MCF 10A (cell line): Measurements from ENCODE around the gene LOXHD1. TPM values are rescaled to one million over a fixed set of nuclear protein-coding genes. Genes with fewer than 3 reads are reported as not detected.

ENCODE experiments used
- BruUV-seq: library from RNA; stranded (reverse); fragments of 400-500 nt; replicated peaks from 2 replicates; lab custom pipeline; 2021; lab: Mats Ljungman, UMichigan
- CTCF ChIA-PET: fragments of 300-600 bp; sonication (Branson Sonifier 250); formaldehyde crosslinking; extraction: SDS; loops from one replicate; lab custom pipeline; 2021; ENCODE audit warnings: antibody characterized with exemption, inconsistent platforms; lab: Yijun Ruan, JAX
- POLR2A ChIA-PET: fragments of 300-600, 350-650 bp; sonication (Branson Sonifier 250); formaldehyde crosslinking; extraction: SDS; loops from one replicate; lab custom pipeline; 2020; ENCODE audit warnings: antibody characterized with exemption, inconsistent platforms; lab: Yijun Ruan, JAX
- DNase-seq: peaks from one replicate; pipeline ENCODE4 v3.0.0-alpha.2; 2018; ENCODE audit not compliant: unreplicated experiment
- H3K27ac Mint-ChIP-seq: one replicate; pipeline ENCODE4 v1.8.0; 2022; ENCODE audit warnings: mild to moderate bottlenecking, low read depth, mixed read lengths; ENCODE audit not compliant: unreplicated experiment
- H3K27me3 Mint-ChIP-seq: one replicate; pipeline ENCODE4 v1.8.0; 2022; ENCODE audit warnings: mixed read lengths; ENCODE audit not compliant: insufficient read depth, unreplicated experiment
- H3K36me3 Mint-ChIP-seq: one replicate; pipeline ENCODE4 v1.8.0; 2022; ENCODE audit warnings: mild to moderate bottlenecking, moderate library complexity, mixed read lengths; ENCODE audit not compliant: insufficient read depth, unreplicated experiment
- H3K4me1 Mint-ChIP-seq: one replicate; pipeline ENCODE4 v1.8.0; 2022; ENCODE audit warnings: mixed read lengths; ENCODE audit not compliant: insufficient read depth, unreplicated experiment
- H3K4me3 Mint-ChIP-seq: one replicate; pipeline ENCODE4 v1.8.0; 2022; ENCODE audit warnings: mild to moderate bottlenecking, moderate library complexity, mixed read lengths; ENCODE audit not compliant: unreplicated experiment
- H3K9me3 Mint-ChIP-seq: one replicate; pipeline ENCODE4 v1.8.0; 2022; ENCODE audit warnings: mixed read lengths; ENCODE audit not compliant: unreplicated experiment
- intact Hi-C: fragments of 100-400 bp; cut with micrococcal nuclease; formaldehyde crosslinking; loops from 2 replicates; pipeline ENCODE4 v1.14.1; 2022
- total RNA-seq: library from RNA; stranded (reverse); gene quantifications from 2 replicates; pipeline ENCODE4 v1.2.3, GENCODE V29; 2022
- TF ChIP-seq, protein P1 (sequence below): fragments of 200-600 bp; IDR thresholded peaks from one replicate; pipeline ENCODE4 v1.8.0; 2022; ENCODE audit warnings: antibody characterized with exemption, mild to moderate bottlenecking; ENCODE audit not compliant: unreplicated experiment

The LOXHD1 gene
- total RNA-seq, 1 experiment from 2014 or later = not detected

- CTCF ChIA-PET = no interaction called here
- no peak overlapping the region for H3K4me3 Mint-ChIP-seq
These were observed 26.2 kb upstream of the LOXHD1 start for GRCh38 chr18:46683252-46683651.

GRCh38 chr18:46680784-46681695 is 24.0 kb upstream of the LOXHD1 start:
- no peak overlapping the region for H3K27ac Mint-ChIP-seq
- ChIA-PET POLR2A (no interaction called here), CTCF (interaction anchor here (0.6 to 2.0 kb wide), 4 partner anchors 23 to 400 kb away, joined by 3 to 7 read pairs (median 4); no protein-coding TSS in a partner anchor)
- H3K27me3 Mint-ChIP-seq = no peaks in the 10 kb centered on the region
- no peak overlapping the region for H3K4me3 Mint-ChIP-seq
- peaks cover 6% of the 10 kb centered on the region for H3K4me1 Mint-ChIP-seq
- intact Hi-C loops = no loop called here
- no TSS peak for BruUV-seq
- no peaks in the 10 kb centered on the region for H3K36me3 Mint-ChIP-seq
- H3K9me3 Mint-ChIP-seq = no peaks in the 10 kb centered on the region
- TF ChIP-seq, protein P1, sequence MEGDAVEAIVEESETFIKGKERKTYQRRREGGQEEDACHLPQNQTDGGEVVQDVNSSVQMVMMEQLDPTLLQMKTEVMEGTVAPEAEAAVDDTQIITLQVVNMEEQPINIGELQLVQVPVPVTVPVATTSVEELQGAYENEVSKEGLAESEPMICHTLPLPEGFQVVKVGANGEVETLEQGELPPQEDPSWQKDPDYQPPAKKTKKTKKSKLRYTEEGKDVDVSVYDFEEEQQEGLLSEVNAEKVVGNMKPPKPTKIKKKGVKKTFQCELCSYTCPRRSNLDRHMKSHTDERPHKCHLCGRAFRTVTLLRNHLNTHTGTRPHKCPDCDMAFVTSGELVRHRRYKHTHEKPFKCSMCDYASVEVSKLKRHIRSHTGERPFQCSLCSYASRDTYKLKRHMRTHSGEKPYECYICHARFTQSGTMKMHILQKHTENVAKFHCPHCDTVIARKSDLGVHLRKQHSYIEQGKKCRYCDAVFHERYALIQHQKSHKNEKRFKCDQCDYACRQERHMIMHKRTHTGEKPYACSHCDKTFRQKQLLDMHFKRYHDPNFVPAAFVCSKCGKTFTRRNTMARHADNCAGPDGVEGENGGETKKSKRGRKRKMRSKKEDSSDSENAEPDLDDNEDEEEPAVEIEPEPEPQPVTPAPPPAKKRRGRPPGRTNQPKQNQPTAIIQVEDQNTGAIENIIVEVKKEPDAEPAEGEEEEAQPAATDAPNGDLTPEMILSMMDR = no peak
- no peak for DNase-seq

More at GRCh38 chr18:46683252-46683651, 26.2 kb upstream of the LOXHD1 start:
- no peaks in the 10 kb centered on the region for H3K4me1 Mint-ChIP-seq
- POLR2A ChIA-PET = no interaction called here
- no peak overlapping the region for H3K27ac Mint-ChIP-seq
- no TSS peak for BruUV-seq
- H3K36me3 Mint-ChIP-seq = no peaks in the 10 kb centered on the region
- DNase-seq = no peak
- no peaks in the 10 kb centered on the region for H3K9me3 Mint-ChIP-seq
- intact Hi-C loops = no loop called here
- TF ChIP-seq, protein P1 = no peak
- no peaks in the 10 kb centered on the region for H3K27me3 Mint-ChIP-seq

GRCh38 chr18:46679846-46680598 is 23.0 kb upstream of the LOXHD1 start:
- ChIA-PET POLR2A (interaction anchor here (0.6 kb wide), 1 partner anchor 10 kb away, joined by 3 read pairs; no protein-coding TSS in a partner anchor), CTCF (interaction anchor here (0.8 to 2.0 kb wide), 2 partner anchors 57 to 399 kb away, joined by 4 to 7 read pairs; no protein-coding TSS in a partner anchor)
- H3K27me3 Mint-ChIP-seq = no peaks in the 10 kb centered on the region
- TF ChIP-seq, protein P1 = no peak
- DNase-seq = no peak
- intact Hi-C loops = no loop called here
- H3K4me3 Mint-ChIP-seq = no peak overlapping the region
- no peak overlapping the region for H3K27ac Mint-ChIP-seq
- no TSS peak for BruUV-seq
- H3K36me3 Mint-ChIP-seq = no peaks in the 10 kb centered on the region
- peaks cover 7% of the 10 kb centered on the region for H3K9me3 Mint-ChIP-seq
- peaks cover 15% of the 10 kb centered on the region for H3K4me1 Mint-ChIP-seq
